Activated T-cell treated with anti-CD3 and anti-CD28 coated beads for 1 hour (primary cell): ENCODE measurements around the gene ARHGAP24.

Source experiments
- DNase-seq: peaks from one replicate; pipeline ENCODE4 v3.0.0-alpha.2; 2020; ENCODE audit warnings: low read depth

ARHGAP24 gene

DNA sequence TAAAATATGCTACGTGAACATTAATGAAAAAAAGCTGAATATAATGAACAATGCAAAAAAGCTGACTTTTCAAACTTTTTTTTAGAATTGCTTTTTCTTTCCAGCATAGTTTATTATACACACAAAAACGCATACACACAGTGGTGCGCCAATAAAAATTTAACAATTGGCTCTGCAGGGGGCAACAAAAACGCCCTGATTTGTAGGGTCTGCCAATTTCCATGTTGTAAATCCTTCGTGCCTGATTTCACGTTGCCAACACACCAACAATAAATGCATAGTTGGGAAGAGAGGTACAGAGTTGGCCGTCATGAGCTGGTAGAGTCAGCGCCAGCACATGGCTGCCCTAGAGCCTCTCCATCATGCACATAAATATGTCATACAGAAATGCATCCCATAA is 551.8 kb downstream of the ARHGAP24 start:
- DNase-seq, result no peak

- DNase-seq, result no peak
Observed at GRCh38 chr4:86031927-86032326, 557.0 kb downstream of the ARHGAP24 start.

DNA sequence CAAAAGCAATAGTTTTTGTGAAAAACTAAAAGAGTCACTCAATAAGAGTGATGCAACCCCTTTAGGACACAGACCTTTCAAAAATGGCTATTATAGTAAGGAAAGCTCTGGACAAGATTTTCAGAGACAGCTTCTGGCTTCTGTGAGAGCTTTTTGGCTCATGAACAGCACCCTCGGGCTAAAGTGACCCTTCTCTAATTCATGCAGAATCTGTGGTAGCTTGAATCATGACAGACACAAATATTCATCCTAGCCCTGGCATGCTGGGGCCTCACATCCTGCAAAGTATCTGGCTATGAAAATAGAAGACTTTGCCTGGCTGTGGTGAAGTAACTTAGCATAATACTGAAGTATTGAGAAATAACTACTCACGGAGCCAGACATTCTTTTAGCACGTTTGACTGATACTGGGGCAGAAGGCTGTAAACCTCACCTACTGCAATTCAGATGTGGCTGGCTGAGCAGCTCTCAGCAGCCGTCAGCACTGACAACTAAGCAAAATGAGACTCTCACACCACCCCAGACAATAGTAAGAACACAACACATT is 557.6 kb downstream of the ARHGAP24 start:
- DNase-seq, result no peak

GRCh38 chr4:86033171-86033570 is 558.2 kb downstream of the ARHGAP24 start:
- no peak for DNase-seq

GRCh38 chr4:86034616-86035015 is 559.7 kb downstream of the ARHGAP24 start:
- no peak for DNase-seq

- no peak for DNase-seq
Observed at GRCh38 chr4:86035688-86036087, 560.7 kb downstream of the ARHGAP24 start.

- no peak for DNase-seq
Observed at GRCh38 chr4:86036736-86037135, 561.8 kb downstream of the ARHGAP24 start.

GRCh38 chr4:86038037-86038436 is 563.1 kb downstream of the ARHGAP24 start:
- DNase-seq, result no peak

DNA sequence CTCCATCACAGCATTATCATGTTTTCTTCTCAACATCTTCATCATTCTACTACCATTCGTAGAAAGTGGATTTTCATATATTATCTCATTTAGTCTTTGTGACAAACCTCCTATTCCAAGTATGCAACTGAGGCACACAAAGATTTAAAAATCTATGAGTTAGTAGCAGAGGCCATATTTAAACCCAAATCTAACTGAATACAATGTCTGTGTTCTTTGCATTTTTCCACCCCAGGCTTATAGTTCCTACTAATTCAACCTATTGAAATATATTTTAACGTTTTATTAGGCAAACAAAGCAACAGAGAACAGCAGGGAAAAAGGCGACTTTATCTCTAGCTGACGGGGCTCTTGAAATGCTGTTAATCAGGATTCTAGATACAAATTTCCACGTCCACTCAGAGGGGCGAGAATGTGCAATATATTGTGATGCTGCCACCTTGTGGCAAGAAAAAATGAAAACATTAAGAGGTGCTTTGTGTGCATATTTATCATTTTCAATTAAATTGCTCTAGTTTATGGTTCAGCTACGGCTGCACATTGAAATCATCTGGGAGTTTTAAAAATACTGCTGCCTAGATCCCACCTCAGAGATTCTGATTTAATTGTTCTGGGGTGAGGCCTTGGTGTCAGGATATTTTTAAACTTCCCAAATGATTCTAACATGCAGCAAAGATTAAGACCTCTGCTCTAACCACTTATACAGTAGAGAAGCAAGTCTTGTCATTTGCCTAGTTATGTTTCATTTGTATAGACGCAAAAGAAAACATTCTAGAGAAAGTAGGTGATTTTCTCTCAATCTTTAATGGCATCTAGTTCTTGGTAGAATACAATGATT is 569.0 kb downstream of the ARHGAP24 start:
- DNase-seq, result no peak

DNA sequence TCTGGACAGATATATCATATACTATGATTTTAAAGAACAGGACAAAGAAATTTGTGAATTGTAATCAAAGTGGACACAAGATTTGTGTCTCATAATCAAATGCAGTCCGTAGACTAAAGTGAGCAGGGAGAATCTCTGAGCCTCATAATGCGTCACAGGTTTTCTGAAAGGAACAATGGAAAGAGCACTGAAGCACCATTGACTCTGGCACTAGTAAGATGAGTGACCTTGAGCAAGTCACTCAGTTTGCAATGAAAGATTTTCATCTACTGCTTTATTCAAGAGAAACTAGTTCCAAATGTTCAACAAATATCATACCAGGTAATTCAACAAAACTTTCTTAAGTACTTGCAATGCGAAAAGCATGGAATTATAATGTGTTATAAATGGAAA is 569.6 kb downstream of the ARHGAP24 start:
- DNase-seq, result no peak

- DNase-seq, result no peak
Observed at GRCh38 chr4:86048426-86048825, 573.5 kb downstream of the ARHGAP24 start.

DNA sequence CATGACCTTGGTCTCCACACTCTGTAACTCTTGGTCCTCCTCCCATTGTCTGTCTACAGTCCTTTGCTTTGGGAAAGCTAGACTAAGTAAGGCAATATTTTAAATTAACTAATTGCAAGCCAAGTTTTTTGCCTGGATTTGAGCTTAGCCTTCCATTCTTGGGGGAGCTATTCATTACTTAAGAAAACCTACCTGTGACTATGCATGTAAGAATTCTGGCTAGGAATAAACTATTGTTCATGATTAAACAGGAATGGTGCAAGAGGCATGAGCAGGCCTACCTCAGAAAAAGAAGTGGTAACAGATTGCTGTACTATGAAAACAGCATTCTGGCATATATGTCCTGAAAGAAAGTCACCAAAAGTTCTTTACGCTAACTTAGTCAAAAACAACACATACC is 575.5 kb downstream of the ARHGAP24 start:
- DNase-seq, result no peak
